ENCODE results near the gene ZDHHC5.
"Not testable (repeated sequence)": the region's sequence is repeated elsewhere in the genome, so short reads cannot be mapped to it uniquely, and the experiment has no call there.

The ZDHHC5 gene

DNA sequence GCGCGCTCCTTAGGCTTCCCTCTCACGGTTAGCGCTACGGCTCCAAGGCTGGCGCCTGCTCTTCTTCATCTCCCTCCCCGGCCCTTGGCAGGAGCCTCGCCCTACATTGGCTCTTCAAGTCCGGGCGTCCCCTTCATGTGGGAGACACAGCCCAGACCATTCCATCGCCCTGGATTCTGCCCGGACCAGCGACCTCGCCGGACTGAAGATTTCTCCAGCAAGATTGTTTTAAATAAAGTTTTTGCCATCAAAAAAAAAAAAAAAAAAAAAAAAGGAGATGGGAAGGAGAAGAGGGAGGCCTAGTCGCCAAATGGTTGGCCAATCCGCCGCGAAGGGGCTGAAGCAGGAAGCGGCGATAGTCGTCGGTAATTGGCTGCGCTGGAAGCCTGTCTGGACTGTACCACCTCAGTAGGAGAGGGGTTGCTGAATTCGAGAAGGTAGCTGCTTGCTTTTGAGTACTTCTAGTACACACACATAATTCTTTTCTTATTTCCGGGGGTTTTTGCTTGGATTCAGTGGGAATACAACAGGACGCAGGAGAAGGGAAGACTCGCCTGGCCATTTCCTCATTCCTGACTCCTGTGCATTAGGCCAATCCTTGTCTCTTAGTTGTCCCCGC lies 688 bp upstream of the ZDHHC5 start:
- peak; percentile 96 for DNase-seq (ENCODE audit: low spot score)
- FAIRE-seq, result no peak

DNA sequence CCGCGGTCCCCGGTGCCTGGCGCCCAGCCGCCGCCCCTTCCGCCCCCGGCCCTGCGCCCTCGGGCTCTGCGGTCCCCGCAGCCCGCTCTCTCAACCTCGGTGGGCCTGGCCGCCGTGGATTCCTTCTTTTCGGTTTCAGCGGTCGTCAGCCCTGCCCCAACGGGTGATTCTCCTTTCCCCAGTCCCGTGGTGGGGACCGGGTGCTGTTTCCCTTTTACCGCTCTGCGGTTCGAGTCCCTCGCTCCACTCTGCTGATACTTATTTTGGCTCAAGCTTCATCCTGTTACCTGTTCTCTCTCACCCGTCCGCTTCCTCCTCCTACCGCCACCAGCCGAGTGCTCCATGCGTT lies 494 bp downstream of the ZDHHC5 start:
- FAIRE-seq (no peak), DNase-seq (ENCODE audit: low spot score) (no peak)

DNA sequence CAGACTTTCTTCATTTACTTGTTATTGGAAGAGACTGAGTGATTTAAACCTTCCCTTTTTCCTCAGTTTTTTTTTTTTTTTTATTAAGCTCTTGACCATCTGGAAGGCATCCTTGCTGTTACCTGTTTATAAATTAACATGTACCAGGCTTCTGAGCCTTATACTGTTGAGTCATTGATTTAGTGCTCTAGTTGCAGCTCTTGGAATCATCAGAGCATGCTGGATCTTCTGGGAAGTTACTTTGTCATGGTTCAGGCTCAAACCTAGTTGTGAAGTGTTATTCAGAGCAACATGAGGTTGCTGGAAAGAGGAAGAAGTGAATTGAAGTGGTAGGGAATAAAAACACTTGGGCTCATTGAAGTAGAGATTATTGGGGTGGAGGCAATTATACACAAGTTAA lies 6.3 kb downstream of the ZDHHC5 start:
- FAIRE-seq, result no peak
- DNase-seq (ENCODE audit: low spot score), result no peak

DNA sequence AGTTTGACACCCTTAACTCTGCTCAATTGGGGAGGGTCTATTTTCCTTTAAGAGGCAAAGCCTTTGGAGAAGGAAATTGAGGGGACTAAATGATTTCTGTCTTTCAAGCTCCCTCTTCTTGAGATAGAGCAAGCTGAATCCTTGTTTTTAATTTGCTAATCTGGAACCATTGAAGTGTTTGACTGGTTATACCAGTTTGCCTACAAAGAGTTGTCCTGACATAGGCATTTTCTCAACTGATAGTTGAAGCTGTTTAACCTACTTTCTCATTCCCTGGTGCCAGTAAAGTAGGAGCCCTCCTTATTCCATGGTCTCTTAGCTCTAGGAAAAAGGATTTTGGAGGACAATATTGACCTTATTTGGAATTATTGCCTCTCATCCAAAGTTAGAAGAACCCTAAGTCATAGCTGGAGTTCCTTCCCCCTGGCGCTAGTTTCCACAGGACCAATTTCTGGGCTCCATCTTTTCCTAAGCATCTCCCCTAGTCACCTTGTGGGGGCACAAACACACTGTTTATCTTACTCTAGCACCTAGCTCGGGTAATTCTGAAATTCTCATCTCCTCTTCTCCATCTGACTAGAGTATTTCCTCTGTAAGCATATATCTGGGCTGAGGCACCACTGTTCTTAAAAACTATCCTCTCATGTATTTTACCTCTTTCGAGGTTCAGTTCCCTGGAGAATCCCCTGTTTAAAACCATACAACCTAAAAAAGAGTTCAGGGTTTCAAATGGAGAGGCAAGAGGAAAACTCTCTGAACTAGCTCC lies 7.4 kb downstream of the ZDHHC5 start:
- FAIRE-seq, result no peak
- no peak for DNase-seq (ENCODE audit: low spot score)

DNA sequence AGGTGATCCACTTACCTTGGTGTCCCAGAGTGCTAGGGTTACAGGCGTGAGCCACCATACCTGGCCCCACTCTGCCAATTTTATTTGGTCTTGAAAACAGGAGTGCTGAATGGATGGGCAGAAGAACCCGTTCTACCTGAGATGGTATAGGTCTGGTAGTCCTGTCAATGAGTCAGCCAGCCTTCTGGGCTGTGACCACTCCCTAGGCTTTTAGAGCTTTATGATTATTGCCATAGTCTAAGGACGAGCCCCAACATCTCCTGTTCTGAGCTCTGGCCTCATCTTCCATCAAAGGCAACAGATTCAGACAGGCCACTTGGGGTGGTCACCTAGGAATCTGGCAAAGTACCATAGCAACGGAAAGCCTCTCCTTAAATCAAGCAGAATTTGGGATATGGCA lies 11.5 kb downstream of the ZDHHC5 start:
- no peak for DNase-seq (ENCODE audit: low spot score)
- no peak for FAIRE-seq

DNA sequence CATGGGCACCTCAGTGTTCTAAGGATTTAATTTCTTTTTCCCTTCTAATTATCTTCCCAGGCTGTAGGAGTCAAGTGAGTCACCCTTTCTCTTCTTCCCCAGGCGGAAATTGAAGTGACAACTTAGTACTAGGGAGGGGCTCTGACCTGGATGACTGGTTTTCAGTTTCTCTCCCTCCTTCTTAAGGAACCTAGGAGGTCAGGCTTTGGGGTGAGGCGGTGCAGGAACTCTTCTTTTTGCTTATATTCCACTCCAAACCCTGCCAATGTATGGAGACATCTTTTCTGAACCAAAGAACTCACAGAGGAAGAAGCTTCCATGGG lies 12.6 kb downstream of the ZDHHC5 start:
- DNase-seq (ENCODE audit: low spot score) (no peak), FAIRE-seq (no peak)

DNA sequence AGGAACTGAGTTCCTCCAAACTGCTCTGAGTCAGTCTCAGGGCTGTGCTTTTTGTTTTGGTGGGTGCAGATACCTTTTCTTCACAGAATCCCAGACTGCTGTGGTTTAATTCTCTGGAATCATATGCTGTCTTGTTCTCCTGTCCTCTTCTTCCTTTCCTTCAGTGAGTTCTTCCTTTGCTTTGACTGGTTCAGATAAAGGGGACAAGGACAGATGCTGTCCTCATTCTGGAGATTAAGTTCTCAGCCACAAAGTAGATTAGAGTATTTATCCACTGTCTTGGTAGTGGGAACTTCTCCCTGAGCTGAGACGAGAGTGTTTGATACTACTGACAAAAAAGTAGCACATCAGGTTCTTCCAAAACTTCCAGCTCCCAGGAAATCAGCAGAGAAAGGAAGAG lies 13.3 kb downstream of the ZDHHC5 start:
- no peak for DNase-seq (ENCODE audit: low spot score)
- no peak for FAIRE-seq

DNA sequence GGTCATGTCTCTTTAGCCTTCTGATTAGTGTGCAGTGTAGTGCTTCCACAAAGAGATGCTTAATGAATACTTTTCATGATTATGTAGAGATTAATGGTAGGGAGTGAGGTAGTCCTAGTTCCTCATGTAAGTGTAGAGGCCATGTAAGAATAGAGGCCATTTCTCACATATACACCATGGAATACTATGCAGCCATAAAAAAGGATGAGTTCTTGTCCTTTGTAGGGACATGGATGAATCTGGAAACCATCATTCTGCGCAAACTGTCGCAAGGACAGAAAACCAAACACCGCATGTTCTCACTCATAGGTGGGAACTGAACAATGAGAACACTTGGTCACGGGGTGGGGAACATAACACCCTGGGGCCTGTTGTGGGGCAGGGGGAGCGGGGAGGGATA lies 22.6 kb downstream of the ZDHHC5 start:
- FAIRE-seq, result not testable (repeated sequence)

DNA sequence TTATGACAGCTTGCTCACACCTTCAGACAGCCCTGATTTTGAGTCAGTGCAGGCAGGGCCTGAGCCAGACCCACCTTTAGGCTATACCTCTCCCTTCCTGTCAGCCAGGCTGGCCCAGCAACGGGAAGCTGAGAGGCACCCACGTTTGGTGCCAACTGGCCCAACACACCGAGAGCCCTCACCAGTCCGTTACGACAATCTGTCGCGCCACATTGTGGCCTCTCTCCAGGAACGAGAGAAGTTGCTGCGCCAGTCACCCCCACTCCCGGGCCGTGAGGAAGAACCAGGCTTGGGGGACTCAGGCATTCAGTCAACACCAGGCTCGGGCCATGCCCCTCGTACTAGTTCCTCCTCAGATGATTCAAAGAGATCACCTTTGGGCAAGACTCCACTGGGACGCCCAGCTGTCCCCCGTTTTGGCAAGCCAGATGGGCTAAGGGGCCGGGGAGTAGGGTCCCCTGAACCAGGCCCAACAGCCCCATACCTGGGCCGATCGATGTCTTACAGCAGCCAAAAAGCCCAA lies 31.0 kb downstream of the ZDHHC5 start:
- DNase-seq (ENCODE audit: low spot score) (no peak), FAIRE-seq (no peak)

More for the DNA sequence above, 22.6 kb downstream of the ZDHHC5 start:
- DNase-seq (ENCODE audit: low spot score), result not testable (repeated sequence)

DNA sequence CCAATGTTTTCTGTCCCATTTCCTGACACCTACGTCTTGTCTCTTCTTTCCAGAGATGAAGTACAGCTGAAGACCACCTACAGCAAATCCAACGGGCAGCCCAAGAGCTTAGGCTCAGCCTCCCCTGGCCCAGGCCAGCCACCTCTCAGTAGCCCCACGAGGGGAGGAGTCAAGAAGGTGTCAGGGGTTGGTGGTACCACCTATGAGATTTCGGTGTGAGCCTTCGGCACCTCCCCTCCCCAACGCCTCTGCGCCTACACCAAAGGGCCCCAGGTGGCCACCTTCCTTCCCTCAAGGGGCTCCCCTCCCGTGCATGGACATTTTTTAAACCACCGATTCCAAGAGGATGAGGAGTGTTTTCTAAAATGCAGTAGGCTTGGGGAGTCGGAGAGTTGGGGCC lies 31.9 kb downstream of the ZDHHC5 start:
- DNase-seq (ENCODE audit: low spot score), result no peak
- FAIRE-seq, result no peak

DNA sequence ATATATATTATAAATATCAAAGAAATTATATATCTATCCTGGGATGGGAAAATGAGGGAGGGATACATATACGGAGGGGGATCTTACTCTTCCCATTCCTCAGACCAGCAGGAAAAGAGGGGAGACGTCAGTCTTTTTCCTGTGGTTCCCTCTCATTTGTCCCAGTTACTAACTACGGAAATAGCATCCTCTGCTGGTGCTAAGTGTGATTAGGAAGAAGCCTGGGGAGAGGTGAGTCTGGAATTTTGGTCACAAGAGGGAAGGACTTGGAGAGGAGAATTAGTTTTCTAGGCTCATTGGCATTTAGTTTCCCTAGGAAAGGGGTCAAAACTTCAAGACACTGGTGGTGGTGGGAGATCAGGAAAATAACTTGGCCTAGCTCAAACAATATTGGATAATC lies 32.5 kb downstream of the ZDHHC5 start:
- no peak for FAIRE-seq
- no peak for DNase-seq (ENCODE audit: low spot score)

DNA sequence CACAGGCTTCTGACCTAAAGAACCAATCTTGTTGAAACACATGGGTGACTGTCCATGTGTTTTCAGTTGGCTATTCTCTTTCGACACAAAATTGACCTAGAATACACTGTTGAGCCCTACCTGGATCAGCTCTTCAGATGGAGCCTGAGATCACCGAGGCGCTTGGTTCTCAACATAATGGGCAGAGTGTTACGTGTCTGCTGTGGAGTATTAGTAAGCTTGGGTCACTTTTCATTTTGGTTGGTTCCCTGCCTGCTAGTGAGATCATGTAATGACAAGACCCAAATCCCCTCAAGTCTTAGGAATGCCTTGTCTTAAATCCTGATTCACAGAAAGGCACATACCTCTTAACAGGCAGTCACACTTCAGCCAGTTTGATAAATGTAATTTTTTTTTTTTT lies 35.4 kb downstream of the ZDHHC5 start:
- FAIRE-seq (no peak), DNase-seq (ENCODE audit: low spot score) (no peak)

DNA sequence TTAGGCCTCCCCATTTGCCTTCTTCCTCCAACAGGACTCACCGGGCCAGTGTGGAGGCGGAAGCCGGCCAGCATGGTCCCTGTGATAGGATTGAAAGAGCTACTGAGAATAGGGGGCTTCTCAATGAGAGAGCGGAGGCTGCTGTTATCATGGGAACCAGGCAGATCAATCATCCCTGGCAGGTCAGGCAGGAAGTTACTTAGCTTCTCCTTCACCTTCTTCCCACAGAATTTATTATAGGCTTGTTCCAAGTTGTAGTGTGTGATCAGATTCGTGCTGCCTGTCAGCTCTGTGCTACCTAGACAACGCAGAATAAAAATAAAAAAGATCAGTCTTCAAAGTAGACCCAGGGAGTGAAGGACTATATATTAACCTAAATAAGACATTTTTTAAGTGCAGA lies 37.0 kb downstream of the ZDHHC5 start:
- FAIRE-seq, result no peak

DNA sequence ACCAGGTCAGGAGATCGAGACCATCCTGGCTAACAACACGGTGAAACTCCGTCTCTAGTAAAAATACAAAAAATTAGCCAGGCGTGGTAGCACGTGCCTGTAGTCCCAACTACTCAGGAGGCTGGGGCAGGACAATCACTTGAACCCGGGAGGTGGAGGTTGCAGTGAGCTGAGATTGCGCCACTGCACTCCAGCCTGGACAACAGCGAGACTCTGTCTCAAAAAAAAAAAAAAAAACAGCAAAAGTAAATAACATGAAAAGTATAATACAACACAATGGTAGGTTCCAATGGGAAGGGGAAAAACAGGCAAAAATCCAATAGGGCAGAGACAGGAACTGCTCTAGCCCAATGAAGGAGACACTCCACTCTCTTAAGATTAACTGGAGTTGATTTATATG lies 37.5 kb downstream of the ZDHHC5 start:
- FAIRE-seq; DNase-seq (ENCODE audit: low spot score): not testable (repeated sequence)

More for the DNA sequence above, 37.0 kb downstream of the ZDHHC5 start:
- DNase-seq (ENCODE audit: low spot score), result no peak

DNA sequence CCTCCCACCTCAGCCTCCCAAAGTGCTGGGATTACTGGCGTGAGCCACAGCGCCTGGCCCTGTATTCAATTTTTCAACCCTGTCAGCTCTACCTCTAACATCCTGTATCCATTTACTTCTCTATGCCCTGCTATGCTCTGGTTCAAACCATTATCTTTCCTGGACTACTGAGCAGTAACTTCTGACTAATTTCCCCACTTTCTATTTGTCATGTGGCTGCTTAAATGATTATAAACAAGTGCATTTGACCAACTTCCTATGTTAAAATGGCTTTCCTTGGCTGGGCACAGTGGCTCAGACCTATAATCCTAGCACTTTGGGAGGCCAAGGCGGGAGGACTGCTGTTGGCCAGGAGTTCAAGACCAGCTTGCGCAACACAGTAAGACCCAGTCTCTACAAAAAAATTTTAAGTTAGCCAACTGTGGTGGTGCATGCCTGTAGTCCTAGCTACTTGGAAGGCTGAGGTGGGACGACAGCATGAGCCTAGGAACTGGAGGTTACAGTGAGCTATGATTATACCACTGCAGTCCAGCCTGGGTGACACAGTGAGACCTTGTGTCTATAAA lies 42.0 kb downstream of the ZDHHC5 start:
- DNase-seq (ENCODE audit: low spot score) (no peak), FAIRE-seq (no peak)

DNA sequence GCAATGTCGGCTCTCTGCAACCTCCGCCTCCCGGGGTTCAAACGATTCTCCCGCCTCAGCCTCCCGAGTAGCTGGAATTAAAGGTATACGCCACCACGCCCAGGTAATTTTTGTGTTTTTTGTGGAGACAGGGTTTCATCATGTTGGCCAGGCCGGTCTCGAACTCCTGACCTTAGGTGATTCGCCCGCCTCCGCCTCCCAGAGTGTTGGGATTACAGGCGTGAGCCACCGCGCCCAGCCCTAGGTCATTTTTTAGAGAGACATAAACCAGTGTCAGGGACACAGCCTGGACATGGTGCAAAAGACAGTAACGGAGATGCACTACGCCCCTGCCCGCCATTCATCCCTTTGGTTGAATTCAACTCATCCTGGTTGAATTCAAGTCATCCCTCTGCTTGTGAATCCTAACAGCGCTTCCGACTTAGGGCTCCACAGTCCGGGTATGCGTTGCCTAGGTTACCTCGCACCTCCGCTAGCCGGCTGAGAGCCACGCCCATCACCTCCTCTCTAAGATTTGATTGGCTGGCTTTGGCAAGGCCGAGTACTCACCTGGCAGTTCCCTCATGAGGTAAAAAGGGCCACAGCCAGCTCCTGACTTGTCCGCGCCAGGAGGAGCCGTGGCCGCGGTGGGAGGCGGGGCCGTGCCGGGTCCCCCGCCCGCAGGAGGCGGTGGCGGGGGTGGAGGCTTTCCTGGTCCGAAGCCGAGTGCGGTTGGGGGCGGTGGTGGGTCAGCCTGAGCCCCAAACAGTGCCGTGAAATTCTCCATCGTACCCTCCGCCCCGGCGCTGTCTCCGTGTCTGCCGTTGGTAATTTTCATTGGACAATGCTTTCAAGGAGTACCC lies 43.7 kb downstream of the ZDHHC5 start, which contains the start of gene MED19:
TSS of gene MED19 (minus strand) at position 802 of the 842 bp plus-strand sequence. CDS start at position 766, 36 bp downstream.
- DNase-seq (ENCODE audit: low spot score), result peak; percentile 86
- FAIRE-seq, result no peak

DNA sequence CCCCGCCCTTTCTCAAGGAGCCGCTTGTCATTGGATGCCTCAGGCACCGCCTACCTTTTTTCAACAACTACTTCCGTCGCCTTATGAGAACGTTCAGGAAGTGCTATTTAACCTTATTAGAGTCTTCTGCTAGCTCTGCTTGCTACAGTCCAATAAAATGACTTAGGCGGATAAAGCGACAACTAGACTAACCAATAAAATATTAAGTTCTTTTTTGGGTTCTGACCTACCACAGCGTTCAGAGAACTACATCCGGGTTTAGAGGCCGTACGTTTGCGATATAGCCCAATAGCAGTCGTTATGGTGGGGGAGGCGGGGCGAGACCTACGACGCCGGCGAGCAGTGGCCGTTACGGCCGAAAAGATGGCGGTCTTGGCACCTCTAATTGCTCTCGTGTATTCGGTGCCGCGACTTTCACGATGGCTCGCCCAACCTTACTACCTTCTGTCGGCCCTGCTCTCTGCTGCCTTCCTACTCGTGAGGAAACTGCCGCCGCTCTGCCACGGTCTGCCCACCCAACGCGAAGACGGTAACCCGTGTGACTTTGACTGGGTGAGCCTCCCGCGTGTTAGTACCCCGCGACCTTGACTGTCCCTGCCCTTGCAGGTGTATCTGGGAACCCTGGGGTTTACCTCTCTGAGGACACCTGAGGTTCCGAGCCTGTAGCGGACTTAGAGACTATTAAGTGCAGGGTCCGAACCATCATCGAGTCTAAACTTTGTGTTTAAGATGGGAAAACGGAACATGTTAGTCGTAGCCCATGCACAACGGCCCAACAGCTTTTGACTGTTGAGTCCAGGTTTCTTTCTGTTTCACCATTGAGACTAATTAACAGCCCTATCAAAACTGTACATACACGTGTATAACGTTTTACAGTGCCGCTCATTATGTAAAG lies 44.6 kb downstream of the ZDHHC5 start, which contains the start of gene TMX2:
TSS of gene TMX2 (plus strand) at position 338 of the 895 bp plus-strand sequence. CDS start at position 364, 26 bp downstream.
- FAIRE-seq (peak; percentile 77), DNase-seq (ENCODE audit: low spot score) (peak; percentile 92)

DNA sequence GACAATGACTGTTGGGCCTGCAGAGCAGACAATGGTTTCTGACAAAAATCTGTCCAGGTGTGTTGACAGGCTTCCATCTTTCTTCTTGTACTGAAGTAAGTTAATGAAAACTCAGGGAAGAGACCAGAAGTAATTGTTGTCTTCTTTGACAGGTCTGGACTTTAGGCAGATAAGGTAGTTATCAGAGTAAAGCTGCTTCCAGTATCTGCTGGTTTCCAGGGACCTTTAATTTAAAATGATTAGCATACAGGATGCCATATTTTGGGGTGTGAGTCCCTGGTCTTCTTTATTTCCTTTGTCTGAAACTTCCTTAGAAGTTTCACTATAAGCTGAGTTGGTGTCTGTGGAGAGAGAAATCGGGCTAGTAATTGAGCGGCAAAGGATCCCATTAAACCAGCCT lies 45.9 kb downstream of the ZDHHC5 start:
- DNase-seq (ENCODE audit: low spot score), result no peak
- no peak for FAIRE-seq

DNA sequence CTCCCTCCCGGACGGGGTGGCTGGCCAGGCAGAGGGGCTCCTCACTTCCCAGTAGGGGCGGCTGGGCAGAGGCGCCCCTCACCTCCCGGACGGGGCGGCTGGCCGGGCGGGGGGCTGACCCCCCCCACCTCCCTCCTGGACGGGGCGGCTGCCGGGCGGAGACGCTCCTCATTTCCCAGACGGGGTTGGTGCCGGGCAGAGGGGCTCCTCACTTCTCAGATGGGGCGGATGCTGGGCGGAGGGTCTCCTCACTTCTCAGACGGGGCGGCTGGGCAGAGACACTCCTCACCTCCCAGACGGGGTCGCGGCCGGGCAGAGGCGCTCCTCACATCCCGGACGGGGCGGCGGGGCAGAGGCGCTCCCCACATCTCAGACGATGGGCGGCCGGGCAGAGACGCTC lies 48.8 kb downstream of the ZDHHC5 start:
- not testable (repeated sequence) for DNase-seq (ENCODE audit: low spot score); FAIRE-seq

DNA sequence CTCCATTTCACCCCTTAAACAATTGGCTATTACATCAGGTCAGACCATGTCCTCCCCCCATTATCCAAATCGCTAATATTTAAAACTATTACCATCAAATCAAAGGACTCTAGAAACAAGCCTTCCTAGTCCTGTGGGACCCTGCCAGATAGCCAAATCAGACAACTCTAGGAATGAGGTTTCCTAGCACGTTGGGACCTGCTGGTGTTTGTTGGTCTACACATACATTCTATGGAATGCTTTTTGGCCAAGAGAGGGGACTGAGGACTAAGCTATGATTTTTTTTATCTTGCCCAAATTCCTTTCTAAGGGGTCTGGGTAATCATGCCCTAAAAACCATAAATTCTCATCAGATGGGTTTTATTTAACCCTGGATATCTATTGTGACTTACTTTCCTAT lies 59.3 kb downstream of the ZDHHC5 start:
- DNase-seq (ENCODE audit: low spot score), result no peak
- no peak for FAIRE-seq

DNA sequence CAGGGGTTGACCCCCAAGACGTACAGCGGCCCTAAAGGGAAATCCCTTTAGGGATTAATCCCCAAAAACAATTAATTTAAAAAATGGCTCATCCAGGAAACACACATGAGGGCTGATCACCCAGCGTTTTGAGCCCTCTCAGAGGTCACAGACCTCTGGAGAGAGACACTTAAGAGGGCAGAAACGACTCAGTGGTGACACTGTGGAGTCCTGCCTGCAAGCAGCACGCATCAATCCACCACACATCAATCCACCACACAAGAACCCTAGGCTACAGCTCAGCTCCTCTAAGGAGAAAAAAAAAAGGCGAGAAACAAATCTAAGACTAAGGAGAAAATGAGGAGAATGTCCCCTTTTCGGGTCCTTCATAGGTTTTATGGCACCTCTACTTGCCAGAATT lies 60.9 kb downstream of the ZDHHC5 start:
- DNase-seq (ENCODE audit: low spot score) (no peak), FAIRE-seq (no peak)
